Endodermal cell (in vitro differentiated cells): ENCODE results near the gene DOCK9. TPM values are rescaled to one million over a fixed set of nuclear protein-coding genes. Genes with fewer than 3 reads are reported as not detected.

Experiments
- DNase-seq: peaks from one replicate; pipeline ENCODE4 v3.0.0-alpha.2; 2017
- H3K27ac ChIP-seq: 2 replicates; pipeline ENCODE4 v1.5.1; 2013; ENCODE audit warnings: mild to moderate bottlenecking, low read depth, low read length, moderate library complexity
- H3K27me3 ChIP-seq: 2 replicates; pipeline ENCODE4 v1.6.1; 2013; ENCODE audit warnings: mild to moderate bottlenecking, low read length, moderate library complexity; ENCODE audit not compliant: insufficient read depth, control insufficient read depth, poor library complexity, severe bottlenecking
- H3K36me3 ChIP-seq: 2 replicates; pipeline ENCODE4 v1.7.0; 2013; ENCODE audit warnings: mild to moderate bottlenecking, low read length, moderate library complexity; ENCODE audit not compliant: control insufficient read depth, insufficient read depth
- H3K4me1 ChIP-seq: one replicate; pipeline ENCODE4 v1.7.0; 2013; ENCODE audit warnings: low read length; ENCODE audit not compliant: control insufficient read depth, insufficient read depth
- H3K4me3 ChIP-seq: 2 replicates; pipeline ENCODE4 v1.5.1; 2013; ENCODE audit warnings: mild to moderate bottlenecking, low read length, moderate library complexity
- H3K9ac ChIP-seq: 2 replicates; pipeline ENCODE4 v1.6.1; 2013; ENCODE audit warnings: mild to moderate bottlenecking, low read length, moderate library complexity; ENCODE audit not compliant: poor library complexity, severe bottlenecking; ENCODE audit errors: extremely low read depth
- H3K9me3 ChIP-seq: 2 replicates; pipeline ENCODE4 v1.6.1; 2013; ENCODE audit warnings: mild to moderate bottlenecking, low read length, moderate library complexity; ENCODE audit not compliant: control insufficient read depth
- H3K27ac Mint-ChIP-seq: 2 replicates; pipeline ENCODE4 v1.8.0; 2020; ENCODE audit warnings: mixed read lengths
- H3K27me3 Mint-ChIP-seq: 2 replicates; pipeline ENCODE4 v1.8.0; 2021; ENCODE audit warnings: mild to moderate bottlenecking, mixed read lengths; ENCODE audit not compliant: insufficient read depth
- H3K36me3 Mint-ChIP-seq: 2 replicates; pipeline ENCODE4 v1.8.0; 2020; ENCODE audit warnings: low read depth, mixed read lengths
- H3K4me1 Mint-ChIP-seq: 2 replicates; pipeline ENCODE4 v1.8.0; 2020; ENCODE audit warnings: mixed read lengths
- H3K4me3 Mint-ChIP-seq: 2 replicates; pipeline ENCODE4 v1.8.0; 2020; ENCODE audit warnings: mild to moderate bottlenecking, moderate library complexity, mixed read lengths
- H3K9me3 Mint-ChIP-seq: 2 replicates; pipeline ENCODE4 v1.8.0; 2020; ENCODE audit warnings: mild to moderate bottlenecking, mixed read lengths
- CTCF ChIP-seq: fragments of 200-600 bp; sonication (generic); conservative IDR thresholded peaks from 2 replicates; pipeline ENCODE4 v1.5.0; 2021; ENCODE audit warnings: antibody characterized with exemption, mild to moderate bottlenecking
- WGBS, 2 experiments: methylation state at CpG; one replicate each; pipeline versions ENCODE4 v1.1.5 to v1.1.7; 2013; ENCODE audit warnings: missing lambda C conversion rate in 2 of 2, mixed read lengths in 1 of 2; ENCODE audit not compliant: insufficient coverage in 1 of 2, insufficient read length in 1 of 2; 5-methylcytosine and 5-hydroxymethylcytosine counted together
- total RNA-seq, 2 donors: library from RNA; stranded (reverse); fragmentation: NEBNext Ultra II Directional in 1 of 2; extraction: Animal tissue kit (Norgen Biotek cat#: 25700) in 1 of 2; gene quantifications; 2 replicates in 1 of 2; 3 replicates in 1 of 2; pipeline ENCODE4 v1.2.1, GENCODE V29; 2021

Gene DOCK9
- total RNA-seq, 2 donors from 2014 or later: 15.6 to 22.5 TPM

- Histone ChIP-seq H3K27ac (no peak overlapping the region), H3K36me3 (no peaks in the 10 kb centered on the region), H3K4me1 (no peaks in the 10 kb centered on the region), H3K4me3 (no peak overlapping the region), H3K9me3 (no peaks in the 10 kb centered on the region), H3K27me3 (no peaks in the 10 kb centered on the region), H3K9ac (no peak overlapping the region)
- H3K9me3 Mint-ChIP-seq: no peaks in the 10 kb centered on the region
- H3K27me3 Mint-ChIP-seq: no peaks in the 10 kb centered on the region
- no peak for TF ChIP-seq CTCF
- H3K4me3 Mint-ChIP-seq: no peak overlapping the region
- peak; percentile 69 for DNase-seq
- peak overlapping the region; percentile 79 for H3K27ac Mint-ChIP-seq
- H3K4me1 Mint-ChIP-seq: peaks cover 24% of the 10 kb centered on the region
- WGBS, 2 experiments: 67 to 73% methylated on average over 2 of the region's 2 CpGs
- H3K36me3 Mint-ChIP-seq: no peaks in the 10 kb centered on the region
These were observed 67.3 kb downstream of the DOCK9 start for GRCh38 chr13:98910501-98910951.

- TF ChIP-seq CTCF: no peak
- Mint-ChIP-seq H3K4me3 (no peak overlapping the region), H3K9me3 (no peaks in the 10 kb centered on the region), H3K27ac (no peak overlapping the region), H3K4me1 (peaks cover 20% of the 10 kb centered on the region), H3K27me3 (no peaks in the 10 kb centered on the region), H3K36me3 (peaks cover 3% of the 10 kb centered on the region)
- 88 to 100% methylated on average over 1 to 3 of the region's 3 CpGs for WGBS, 2 experiments
- H3K27me3 ChIP-seq: no peaks in the 10 kb centered on the region
- no peak overlapping the region for H3K4me3 ChIP-seq
- no peaks in the 10 kb centered on the region for H3K4me1 ChIP-seq
- H3K36me3 ChIP-seq: no peaks in the 10 kb centered on the region
- DNase-seq: no peak
- H3K27ac ChIP-seq: no peak overlapping the region
- H3K9ac ChIP-seq: no peak overlapping the region
- no peaks in the 10 kb centered on the region for H3K9me3 ChIP-seq
These were observed 68.8 kb downstream of the DOCK9 start for GRCh38 chr13:98909016-98909415.

- no peaks in the 10 kb centered on the region for H3K36me3 ChIP-seq
- Mint-ChIP-seq H3K27ac (no peak overlapping the region), H3K4me1 (peaks cover 20% of the 10 kb centered on the region), H3K4me3 (no peak overlapping the region), H3K36me3 (peaks cover 3% of the 10 kb centered on the region), H3K27me3 (no peaks in the 10 kb centered on the region), H3K9me3 (no peaks in the 10 kb centered on the region)
- H3K9ac ChIP-seq: no peak overlapping the region
- TF ChIP-seq CTCF: no peak
- 96% methylated on average over 5 to 8 of the region's 8 CpGs for WGBS, 2 experiments
- no peaks in the 10 kb centered on the region for H3K9me3 ChIP-seq
- H3K4me1 ChIP-seq: no peaks in the 10 kb centered on the region
- DNase-seq: no peak
- peak overlapping the region; percentile 5 for H3K4me3 ChIP-seq
- H3K27ac ChIP-seq: no peak overlapping the region
- H3K27me3 ChIP-seq: no peaks in the 10 kb centered on the region
These were observed 70.9 kb downstream of the DOCK9 start for GRCh38 chr13:98906746-98907502.
